WTC11 (cell line): ENCODE measurements around the gene ABI2.

Experiments
- ATF2 ChIP-seq: sonication (generic); formaldehyde crosslinking; IDR thresholded peaks from 2 replicates; pipeline ENCODE4 v1.8.1; 2022; ENCODE audit warnings: low read depth, missing genetic modification reagents, borderline replicate concordance
- CTCF ChIP-seq: fragments of 200-600 bp; IDR thresholded peaks from 2 replicates; pipeline ENCODE4 v1.8.0; 2022; ENCODE audit warnings: antibody characterized with exemption
- IRF2 ChIP-seq: sonication (generic); formaldehyde crosslinking; IDR thresholded peaks from 2 replicates; pipeline ENCODE4 v1.8.0; 2022; ENCODE audit warnings: low read depth, missing genetic modification reagents, borderline replicate concordance
- MLX ChIP-seq: sonication (generic); formaldehyde crosslinking; IDR thresholded peaks from 2 replicates; pipeline ENCODE4 v1.8.1; 2023; ENCODE audit warnings: mild to moderate bottlenecking, missing genetic modification reagents, moderate library complexity
- NFYB ChIP-seq: sonication (generic); formaldehyde crosslinking; conservative IDR thresholded peaks from 2 replicates; pipeline ENCODE4 v1.8.0; 2022; ENCODE audit warnings: low read depth, missing genetic modification reagents
- PREB ChIP-seq: sonication (generic); formaldehyde crosslinking; IDR thresholded peaks from 2 replicates; pipeline ENCODE4 v1.8.1; 2022; ENCODE audit warnings: mild to moderate bottlenecking, missing genetic modification reagents, moderate library complexity, borderline replicate concordance
- RELA ChIP-seq: sonication (generic); formaldehyde crosslinking; IDR thresholded peaks from 2 replicates; pipeline ENCODE4 v1.8.1; 2022; ENCODE audit warnings: missing genetic modification reagents, mild to moderate bottlenecking, borderline replicate concordance
- ZBTB21 ChIP-seq: sonication (generic); formaldehyde crosslinking; IDR thresholded peaks from 2 replicates; pipeline ENCODE4 v1.8.1; 2023; ENCODE audit warnings: mild to moderate bottlenecking, missing genetic modification reagents, borderline replicate concordance
- TF ChIP-seq, protein P1 (sequence below): sonication (generic); formaldehyde crosslinking; conservative IDR thresholded peaks from 2 replicates; pipeline ENCODE4 v1.8.1; 2022; ENCODE audit warnings: mild to moderate bottlenecking, missing genetic modification reagents
- TF ChIP-seq, protein P2 (sequence below): sonication (generic); formaldehyde crosslinking; IDR thresholded peaks from 2 replicates; pipeline ENCODE4 v1.8.0; 2022; ENCODE audit warnings: mild to moderate bottlenecking, missing genetic modification reagents
- TF ChIP-seq, protein P3 (sequence below): sonication (generic); formaldehyde crosslinking; IDR thresholded peaks from 2 replicates; pipeline ENCODE4 v1.8.0; 2022; ENCODE audit warnings: mild to moderate bottlenecking, missing genetic modification reagents
- TF ChIP-seq, protein P4 (sequence below): fragments of 250-450 bp; sonication (Bioruptor Pico); IDR thresholded peaks from 2 replicates; pipeline ENCODE4 v1.9.0; 2021; ENCODE audit warnings: mild to moderate bottlenecking

GRCh38 chr2:203437511-203437910 is 109.3 kb downstream of the ABI2 start:
- TF ChIP-seq PREB (CRISPR knock-in tag) (no peak), CTCF (no peak), ZBTB21 (CRISPR knock-in tag) (no peak), MLX (CRISPR knock-in tag) (no peak), ATF2 (no peak), RELA (CRISPR knock-in tag) (no peak), IRF2 (no peak), NFYB (CRISPR knock-in tag) (no peak)
- TF ChIP-seq, protein P1, sequence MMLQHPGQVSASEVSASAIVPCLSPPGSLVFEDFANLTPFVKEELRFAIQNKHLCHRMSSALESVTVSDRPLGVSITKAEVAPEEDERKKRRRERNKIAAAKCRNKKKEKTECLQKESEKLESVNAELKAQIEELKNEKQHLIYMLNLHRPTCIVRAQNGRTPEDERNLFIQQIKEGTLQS (CRISPR knock-in tag) = no peak
- TF ChIP-seq, protein P2, sequence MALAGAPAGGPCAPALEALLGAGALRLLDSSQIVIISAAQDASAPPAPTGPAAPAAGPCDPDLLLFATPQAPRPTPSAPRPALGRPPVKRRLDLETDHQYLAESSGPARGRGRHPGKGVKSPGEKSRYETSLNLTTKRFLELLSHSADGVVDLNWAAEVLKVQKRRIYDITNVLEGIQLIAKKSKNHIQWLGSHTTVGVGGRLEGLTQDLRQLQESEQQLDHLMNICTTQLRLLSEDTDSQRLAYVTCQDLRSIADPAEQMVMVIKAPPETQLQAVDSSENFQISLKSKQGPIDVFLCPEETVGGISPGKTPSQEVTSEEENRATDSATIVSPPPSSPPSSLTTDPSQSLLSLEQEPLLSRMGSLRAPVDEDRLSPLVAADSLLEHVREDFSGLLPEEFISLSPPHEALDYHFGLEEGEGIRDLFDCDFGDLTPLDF (CRISPR knock-in tag) = no peak
- TF ChIP-seq, protein P3, sequence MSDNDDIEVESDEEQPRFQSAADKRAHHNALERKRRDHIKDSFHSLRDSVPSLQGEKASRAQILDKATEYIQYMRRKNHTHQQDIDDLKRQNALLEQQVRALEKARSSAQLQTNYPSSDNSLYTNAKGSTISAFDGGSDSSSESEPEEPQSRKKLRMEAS (CRISPR knock-in tag) = no peak
- TF ChIP-seq, protein P4, sequence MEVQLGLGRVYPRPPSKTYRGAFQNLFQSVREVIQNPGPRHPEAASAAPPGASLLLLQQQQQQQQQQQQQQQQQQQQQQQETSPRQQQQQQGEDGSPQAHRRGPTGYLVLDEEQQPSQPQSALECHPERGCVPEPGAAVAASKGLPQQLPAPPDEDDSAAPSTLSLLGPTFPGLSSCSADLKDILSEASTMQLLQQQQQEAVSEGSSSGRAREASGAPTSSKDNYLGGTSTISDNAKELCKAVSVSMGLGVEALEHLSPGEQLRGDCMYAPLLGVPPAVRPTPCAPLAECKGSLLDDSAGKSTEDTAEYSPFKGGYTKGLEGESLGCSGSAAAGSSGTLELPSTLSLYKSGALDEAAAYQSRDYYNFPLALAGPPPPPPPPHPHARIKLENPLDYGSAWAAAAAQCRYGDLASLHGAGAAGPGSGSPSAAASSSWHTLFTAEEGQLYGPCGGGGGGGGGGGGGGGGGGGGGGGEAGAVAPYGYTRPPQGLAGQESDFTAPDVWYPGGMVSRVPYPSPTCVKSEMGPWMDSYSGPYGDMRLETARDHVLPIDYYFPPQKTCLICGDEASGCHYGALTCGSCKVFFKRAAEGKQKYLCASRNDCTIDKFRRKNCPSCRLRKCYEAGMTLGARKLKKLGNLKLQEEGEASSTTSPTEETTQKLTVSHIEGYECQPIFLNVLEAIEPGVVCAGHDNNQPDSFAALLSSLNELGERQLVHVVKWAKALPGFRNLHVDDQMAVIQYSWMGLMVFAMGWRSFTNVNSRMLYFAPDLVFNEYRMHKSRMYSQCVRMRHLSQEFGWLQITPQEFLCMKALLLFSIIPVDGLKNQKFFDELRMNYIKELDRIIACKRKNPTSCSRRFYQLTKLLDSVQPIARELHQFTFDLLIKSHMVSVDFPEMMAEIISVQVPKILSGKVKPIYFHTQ (CRISPR knock-in tag) = no peak
